Measurements from ENCODE around the gene OR2A42.
"Not testable (repeated sequence)": the region's sequence is repeated elsewhere in the genome, so short reads cannot be mapped to it uniquely, and the experiment has no call there.

DNA sequence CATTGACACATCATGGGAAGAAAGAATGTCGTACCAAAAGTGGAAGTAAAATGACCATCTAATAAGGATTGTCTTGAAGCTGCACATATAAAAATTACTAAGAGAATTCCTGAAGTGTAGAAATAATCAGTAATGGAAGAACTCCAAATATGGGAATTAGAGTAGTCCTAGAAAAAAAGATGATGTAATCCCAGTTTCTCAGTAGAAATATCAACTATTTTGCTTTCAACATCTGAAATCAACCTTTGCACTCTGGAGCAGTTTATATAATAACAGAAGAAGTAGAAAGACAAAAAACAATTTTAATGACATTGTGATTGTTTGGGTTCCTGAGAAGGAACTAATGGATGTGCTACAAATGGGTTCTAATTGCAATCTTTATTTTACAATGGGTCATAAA is 6.4 kb downstream of the OR2A42 start:
- TF ChIP-seq, protein P1, sequence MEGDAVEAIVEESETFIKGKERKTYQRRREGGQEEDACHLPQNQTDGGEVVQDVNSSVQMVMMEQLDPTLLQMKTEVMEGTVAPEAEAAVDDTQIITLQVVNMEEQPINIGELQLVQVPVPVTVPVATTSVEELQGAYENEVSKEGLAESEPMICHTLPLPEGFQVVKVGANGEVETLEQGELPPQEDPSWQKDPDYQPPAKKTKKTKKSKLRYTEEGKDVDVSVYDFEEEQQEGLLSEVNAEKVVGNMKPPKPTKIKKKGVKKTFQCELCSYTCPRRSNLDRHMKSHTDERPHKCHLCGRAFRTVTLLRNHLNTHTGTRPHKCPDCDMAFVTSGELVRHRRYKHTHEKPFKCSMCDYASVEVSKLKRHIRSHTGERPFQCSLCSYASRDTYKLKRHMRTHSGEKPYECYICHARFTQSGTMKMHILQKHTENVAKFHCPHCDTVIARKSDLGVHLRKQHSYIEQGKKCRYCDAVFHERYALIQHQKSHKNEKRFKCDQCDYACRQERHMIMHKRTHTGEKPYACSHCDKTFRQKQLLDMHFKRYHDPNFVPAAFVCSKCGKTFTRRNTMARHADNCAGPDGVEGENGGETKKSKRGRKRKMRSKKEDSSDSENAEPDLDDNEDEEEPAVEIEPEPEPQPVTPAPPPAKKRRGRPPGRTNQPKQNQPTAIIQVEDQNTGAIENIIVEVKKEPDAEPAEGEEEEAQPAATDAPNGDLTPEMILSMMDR (IDR thresholded peaks at IDR 0.05) = not testable (repeated sequence)
- TF ChIP-seq, protein P2, sequence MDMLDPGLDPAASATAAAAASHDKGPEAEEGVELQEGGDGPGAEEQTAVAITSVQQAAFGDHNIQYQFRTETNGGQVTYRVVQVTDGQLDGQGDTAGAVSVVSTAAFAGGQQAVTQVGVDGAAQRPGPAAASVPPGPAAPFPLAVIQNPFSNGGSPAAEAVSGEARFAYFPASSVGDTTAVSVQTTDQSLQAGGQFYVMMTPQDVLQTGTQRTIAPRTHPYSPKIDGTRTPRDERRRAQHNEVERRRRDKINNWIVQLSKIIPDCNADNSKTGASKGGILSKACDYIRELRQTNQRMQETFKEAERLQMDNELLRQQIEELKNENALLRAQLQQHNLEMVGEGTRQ (IDR thresholded peaks at IDR 0.05; ENCODE audit: borderline replicate concordance, low read depth, low read length) = not testable (repeated sequence)
- not testable (repeated sequence) for TF ChIP-seq MAX (IDR thresholded peaks at IDR 0.05; ENCODE audit: low read depth); SMC3 (IDR thresholded peaks at IDR 0.05; ENCODE audit: low read depth, low read length); TAF1 (IDR thresholded peaks at IDR 0.05; ENCODE audit: borderline replicate concordance, low read depth, low read length); POLR2AphosphoS5 (IDR thresholded peaks at IDR 0.05; ENCODE audit: low read depth, low read length); GABPA (IDR thresholded peaks at IDR 0.05; ENCODE audit: low read depth); RXRA (IDR thresholded peaks at IDR 0.05; ENCODE audit: borderline replicate concordance, low read depth); TCF12 (IDR thresholded peaks at IDR 0.05); EZH2phosphoT487 (IDR thresholded peaks at IDR 0.05; ENCODE audit: borderline replicate concordance, low read depth); USF1 (IDR thresholded peaks at IDR 0.05; ENCODE audit: borderline replicate concordance, low read depth); NFIC (IDR thresholded peaks at IDR 0.05; ENCODE audit: borderline replicate concordance)
- TF ChIP-seq, protein P3, sequence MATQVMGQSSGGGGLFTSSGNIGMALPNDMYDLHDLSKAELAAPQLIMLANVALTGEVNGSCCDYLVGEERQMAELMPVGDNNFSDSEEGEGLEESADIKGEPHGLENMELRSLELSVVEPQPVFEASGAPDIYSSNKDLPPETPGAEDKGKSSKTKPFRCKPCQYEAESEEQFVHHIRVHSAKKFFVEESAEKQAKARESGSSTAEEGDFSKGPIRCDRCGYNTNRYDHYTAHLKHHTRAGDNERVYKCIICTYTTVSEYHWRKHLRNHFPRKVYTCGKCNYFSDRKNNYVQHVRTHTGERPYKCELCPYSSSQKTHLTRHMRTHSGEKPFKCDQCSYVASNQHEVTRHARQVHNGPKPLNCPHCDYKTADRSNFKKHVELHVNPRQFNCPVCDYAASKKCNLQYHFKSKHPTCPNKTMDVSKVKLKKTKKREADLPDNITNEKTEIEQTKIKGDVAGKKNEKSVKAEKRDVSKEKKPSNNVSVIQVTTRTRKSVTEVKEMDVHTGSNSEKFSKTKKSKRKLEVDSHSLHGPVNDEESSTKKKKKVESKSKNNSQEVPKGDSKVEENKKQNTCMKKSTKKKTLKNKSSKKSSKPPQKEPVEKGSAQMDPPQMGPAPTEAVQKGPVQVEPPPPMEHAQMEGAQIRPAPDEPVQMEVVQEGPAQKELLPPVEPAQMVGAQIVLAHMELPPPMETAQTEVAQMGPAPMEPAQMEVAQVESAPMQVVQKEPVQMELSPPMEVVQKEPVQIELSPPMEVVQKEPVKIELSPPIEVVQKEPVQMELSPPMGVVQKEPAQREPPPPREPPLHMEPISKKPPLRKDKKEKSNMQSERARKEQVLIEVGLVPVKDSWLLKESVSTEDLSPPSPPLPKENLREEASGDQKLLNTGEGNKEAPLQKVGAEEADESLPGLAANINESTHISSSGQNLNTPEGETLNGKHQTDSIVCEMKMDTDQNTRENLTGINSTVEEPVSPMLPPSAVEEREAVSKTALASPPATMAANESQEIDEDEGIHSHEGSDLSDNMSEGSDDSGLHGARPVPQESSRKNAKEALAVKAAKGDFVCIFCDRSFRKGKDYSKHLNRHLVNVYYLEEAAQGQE (IDR thresholded peaks at IDR 0.05; ENCODE audit: low read depth, low read length) = not testable (repeated sequence)

Measured in SK-N-SH (cell line).